UCSD-AML1 (cell line): Measurements from ENCODE around the gene HERC2.
"Not testable (repeated sequence)": the region's sequence is repeated elsewhere in the genome, so short reads cannot be mapped to it uniquely, and the experiment has no call there.

Experiments used
- DNase-seq: peaks from one replicate; lab custom pipeline; 2025; ENCODE audit not compliant: unreplicated experiment; lab: John Stamatoyannopoulos, UW

Gene HERC2

DNA sequence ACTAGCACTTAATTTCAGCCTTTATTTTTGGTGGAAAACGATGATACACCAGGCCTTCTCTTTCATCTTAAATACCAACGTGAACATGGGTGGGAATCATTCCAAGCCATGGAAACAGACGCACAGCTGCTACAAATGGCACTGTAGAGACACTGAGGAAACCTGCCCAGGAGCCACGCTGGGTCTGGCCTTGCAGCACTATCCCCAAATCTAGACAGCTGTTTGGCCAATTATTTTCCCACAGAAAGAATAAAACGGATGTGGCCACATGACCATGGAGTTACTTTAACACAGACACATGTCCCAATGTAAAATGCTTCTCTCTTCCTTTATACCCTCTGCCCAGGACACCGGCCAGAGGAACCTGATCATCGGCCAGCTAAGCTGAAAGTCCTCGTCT lies 139.2 kb downstream of the HERC2 start:
- DNase-seq = no peak

DNA sequence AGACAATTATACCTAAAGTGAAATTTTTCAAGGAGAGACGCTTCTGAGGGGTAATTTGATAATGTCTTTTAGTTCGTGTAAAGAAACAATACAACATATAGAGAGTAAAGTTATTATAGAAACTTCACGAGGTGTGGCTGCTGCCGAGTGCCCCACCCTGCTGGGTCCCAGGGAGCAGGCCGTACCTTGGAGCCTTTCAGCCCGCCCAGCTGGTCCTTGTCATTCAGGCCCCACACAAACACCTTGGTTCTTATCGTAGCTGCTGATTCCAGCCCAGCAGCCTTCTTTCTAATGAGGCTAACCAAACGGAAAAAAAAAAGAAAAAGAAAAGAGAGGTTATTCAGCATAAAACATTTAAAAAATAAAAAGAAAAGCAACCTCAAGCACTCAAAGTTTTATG lies 139.8 kb downstream of the HERC2 start:
- no peak for DNase-seq

- no peak for DNase-seq
Observed at GRCh38 chr15:28181366-28181765, 140.6 kb downstream of the HERC2 start.

- no peak for DNase-seq
Observed at GRCh38 chr15:28179270-28179669, 142.7 kb downstream of the HERC2 start.

- no peak for DNase-seq
Observed at GRCh38 chr15:28178727-28179126, 143.3 kb downstream of the HERC2 start.

DNA sequence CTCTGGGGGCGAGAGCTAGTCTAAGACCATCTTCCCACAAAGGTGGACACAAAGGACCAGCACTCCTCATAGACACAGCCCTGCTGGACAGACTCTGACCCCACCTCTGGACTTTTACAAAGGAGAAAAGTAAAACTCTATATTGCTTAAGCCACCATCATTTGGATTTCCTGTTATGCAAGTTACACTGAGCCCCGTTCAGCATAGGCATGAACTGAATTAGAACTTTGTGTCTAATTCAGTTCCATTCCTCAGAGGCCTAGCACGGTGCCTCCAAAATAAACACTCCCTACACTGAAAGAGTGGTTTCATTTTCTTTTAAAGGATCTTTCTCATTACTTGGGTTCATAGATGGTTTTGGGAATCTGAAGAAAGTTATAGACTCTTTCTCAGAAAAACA lies 143.7 kb downstream of the HERC2 start:
- no peak for DNase-seq

DNA sequence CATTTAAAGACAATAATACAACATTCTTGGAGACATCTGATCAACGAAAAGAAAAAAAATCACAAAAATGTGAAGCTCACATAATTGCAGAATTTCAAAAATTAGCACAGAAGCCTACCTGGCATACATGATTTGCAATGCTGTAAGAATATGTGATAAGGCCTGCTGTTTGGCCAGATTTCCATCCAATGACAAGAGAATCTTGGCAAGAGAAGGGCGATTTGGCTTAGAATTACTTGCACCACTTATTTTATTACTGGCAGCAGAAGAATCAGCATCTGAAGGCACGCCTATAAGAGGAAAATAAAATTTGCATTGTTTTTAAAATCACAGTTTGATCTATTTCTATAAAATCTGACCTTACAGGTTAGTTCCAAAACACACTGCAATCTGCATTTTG lies 152.6 kb downstream of the HERC2 start:
- DNase-seq = no peak

- DNase-seq = peak; percentile 21
Observed at GRCh38 chr15:28168405-28169121, 153.4 kb downstream of the HERC2 start.

DNA sequence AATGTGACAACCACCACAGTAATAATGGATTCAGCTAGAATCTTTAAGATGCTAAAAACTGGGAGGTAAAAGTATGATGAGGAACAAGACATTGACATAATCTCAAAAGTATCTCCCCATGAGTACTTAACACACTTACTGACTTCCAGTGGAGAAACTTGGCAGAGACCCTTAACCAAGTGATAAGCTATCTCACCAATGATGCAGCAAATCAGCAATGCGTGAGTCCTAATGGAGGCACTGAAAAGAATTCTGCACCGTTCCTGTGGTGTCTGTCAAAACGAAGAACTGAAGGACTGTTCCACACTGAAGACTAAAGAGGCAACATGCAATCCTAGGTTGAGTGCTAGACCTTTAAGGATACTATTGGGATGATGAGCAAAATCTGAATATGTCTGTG lies 154.9 kb downstream of the HERC2 start:
- DNase-seq = no peak

DNA sequence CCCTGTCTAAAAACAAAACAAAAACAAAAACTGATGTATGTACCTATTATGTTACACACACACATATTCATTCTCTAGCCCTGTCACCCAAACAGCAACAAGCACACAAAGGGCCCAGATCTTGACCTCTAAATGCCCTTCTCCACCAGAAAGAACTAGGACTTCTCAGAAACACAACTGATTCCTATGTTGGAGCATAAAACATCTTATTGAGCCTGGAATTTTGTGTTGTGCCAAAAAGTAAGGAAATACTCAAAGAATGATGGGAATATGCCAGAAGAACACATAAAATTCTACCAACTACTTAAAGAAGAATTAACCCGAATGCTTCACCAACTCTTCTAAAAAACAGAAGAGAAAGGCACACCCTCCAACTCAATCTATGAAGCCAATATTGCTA lies 156.2 kb downstream of the HERC2 start:
- no peak for DNase-seq

DNA sequence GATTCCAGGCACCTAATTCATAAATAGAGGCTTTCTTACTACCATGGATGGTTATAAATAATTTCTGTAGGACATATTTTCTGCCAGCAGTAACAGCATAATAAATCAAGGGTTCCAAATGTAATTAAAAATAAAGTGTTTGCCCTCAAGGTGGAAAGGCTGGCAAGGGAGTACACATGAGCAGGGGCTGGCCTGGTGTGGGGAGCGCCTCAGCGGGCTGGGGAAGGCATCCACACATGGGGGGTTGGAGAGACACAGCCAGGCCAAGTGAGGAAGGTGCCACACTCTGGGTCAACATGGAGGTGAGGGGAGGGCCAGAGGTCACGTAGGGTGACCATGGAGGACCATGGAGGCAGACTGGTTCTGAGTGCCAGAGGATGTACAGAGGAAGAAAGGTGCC lies 157.1 kb downstream of the HERC2 start:
- no peak for DNase-seq

DNA sequence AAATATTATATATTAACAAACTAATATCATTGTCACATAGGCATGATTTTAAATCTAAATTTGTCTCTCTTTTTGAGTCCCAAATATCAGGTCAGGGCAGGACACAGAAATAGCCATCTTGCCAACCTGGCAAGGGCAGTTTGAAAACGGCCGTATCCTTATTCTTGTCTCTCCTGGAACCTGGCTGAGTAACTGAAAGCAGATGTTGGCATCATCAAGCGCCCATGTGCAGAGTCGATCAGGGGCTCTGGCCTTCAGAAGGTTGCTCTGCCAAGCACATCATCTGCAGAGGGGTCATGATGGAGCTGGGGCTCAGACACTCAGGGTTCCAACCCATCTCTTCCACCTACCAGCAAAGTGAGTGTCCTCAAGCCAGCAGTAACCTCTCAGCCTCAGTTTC lies 167.7 kb downstream of the HERC2 start:
- DNase-seq = no peak

DNA sequence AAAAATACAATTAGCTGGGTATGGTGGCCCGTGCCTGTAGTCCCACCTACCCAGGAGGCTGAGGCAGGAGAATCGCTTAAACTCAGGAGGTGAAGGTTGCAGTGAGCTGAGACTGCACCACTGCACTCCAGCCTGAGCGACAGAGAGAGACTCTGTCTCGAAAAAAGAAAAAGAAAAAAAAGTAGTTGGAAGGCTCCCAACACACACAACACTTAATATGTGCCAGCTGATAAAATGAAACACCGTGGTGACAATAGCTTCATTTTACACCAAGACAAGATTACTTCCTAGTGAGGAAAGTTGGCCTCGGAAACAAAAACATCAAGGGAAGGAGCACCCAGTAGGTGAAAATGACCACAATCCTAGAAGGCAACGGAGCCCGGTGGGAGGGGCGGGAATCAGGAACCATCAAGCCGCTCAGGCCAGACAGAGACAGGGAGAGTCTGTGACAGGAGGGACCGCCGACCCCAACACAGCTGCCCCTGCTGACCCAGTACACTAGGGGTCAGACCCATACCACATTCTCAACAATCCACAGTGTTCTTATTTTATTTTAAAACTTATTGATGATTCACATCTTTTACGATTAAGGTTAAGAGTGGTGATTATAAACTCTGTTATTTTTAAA lies 168.4 kb downstream of the HERC2 start:
- DNase-seq = no peak

DNA sequence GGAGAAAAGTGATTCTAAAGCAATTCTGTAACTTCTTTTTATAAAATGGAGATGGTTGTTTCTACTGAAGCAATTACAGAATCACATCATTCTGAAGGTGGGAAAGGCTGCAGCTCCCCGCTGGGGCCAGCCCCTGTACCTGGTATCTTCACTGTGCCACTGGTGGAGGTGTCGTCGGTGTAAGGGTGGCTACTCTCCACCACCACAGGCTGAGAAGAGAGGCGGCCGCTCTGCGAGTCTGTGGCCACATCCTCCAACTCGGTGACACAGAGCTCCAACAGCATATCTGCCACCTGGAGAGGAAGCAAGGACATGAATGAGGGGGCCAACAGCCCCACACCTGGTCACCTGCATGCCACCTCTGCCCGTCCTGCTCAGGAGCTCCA lies 169.4 kb downstream of the HERC2 start:
- not testable (repeated sequence) for DNase-seq

GRCh38 chr15:28151864-28152537 lies 170.0 kb downstream of the HERC2 start:
- not testable (repeated sequence) for DNase-seq

GRCh38 chr15:28147801-28148200 lies 174.2 kb downstream of the HERC2 start:
- no peak for DNase-seq

GRCh38 chr15:28145419-28145818 lies 176.6 kb downstream of the HERC2 start:
- DNase-seq = not testable (repeated sequence)

DNA sequence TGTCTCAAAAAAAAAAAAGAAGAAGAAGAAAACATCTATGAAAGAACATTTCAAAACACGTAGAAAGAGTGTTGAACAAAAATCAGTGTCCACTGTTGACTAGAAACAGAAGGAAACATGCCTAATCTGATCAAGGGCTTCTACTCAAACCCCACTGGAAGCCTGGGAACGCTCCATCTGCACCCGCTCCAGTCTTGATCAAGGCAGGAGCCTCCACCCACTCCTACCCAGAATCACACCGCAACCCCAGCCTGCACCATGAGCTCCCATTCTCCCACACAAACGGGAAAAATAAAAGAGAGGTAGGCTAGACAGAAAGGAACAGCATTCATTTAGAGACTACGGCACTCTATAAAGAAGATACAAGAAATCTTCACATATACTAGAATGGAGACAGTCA lies 181.9 kb downstream of the HERC2 start:
- no peak for DNase-seq

- not testable (repeated sequence) for DNase-seq
Observed at GRCh38 chr15:28137408-28138039, 184.5 kb downstream of the HERC2 start.

- DNase-seq = not testable (repeated sequence)
Observed at GRCh38 chr15:28136236-28136904, 185.6 kb downstream of the HERC2 start.

- no peak for DNase-seq
Observed at GRCh38 chr15:28133281-28133680, 188.7 kb downstream of the HERC2 start.
